K562 (cell line): ENCODE results near the gene GCG. TPM values are rescaled to one million over a fixed set of nuclear protein-coding genes. Genes with fewer than 3 reads are reported as not detected.

Experiments used
- KDM4B ChIP-seq, 2 experiments: fragments of 450-650 bp in 1 of 2; sonication (generic) in 1 of 2; IDR thresholded peaks; 2 replicates each; pipeline ENCODE4 v1.6.1; 2016 to 2017; ENCODE audit warnings: borderline replicate concordance in 2 of 2, antibody characterized with exemption in 1 of 2, low read depth in 1 of 2, mild to moderate bottlenecking in 1 of 2
- LCOR ChIP-seq: sonication (generic); formaldehyde crosslinking; IDR thresholded peaks from 2 replicates; pipeline ENCODE4 v1.8.0; 2022; ENCODE audit warnings: mild to moderate bottlenecking, missing genetic modification reagents
- MEF2D ChIP-seq: conservative IDR thresholded peaks from 2 replicates; pipeline ENCODE4 v1.6.1; 2016; ENCODE audit warnings: low read depth, missing genetic modification characterization, missing compliant biosample characterization
- RERE ChIP-seq: sonication (generic); formaldehyde crosslinking; IDR thresholded peaks from 2 replicates; pipeline ENCODE4 v1.8.0; 2023; ENCODE audit warnings: missing genetic modification reagents, mild to moderate bottlenecking, borderline replicate concordance
- SIX5 ChIP-seq, 2 experiments: IDR thresholded peaks; 2 replicates each; pipeline ENCODE4 v1.6.1; 2011; ENCODE audit warnings: low read length in 2 of 2, borderline replicate concordance in 1 of 2, low read depth in 1 of 2, mild to moderate bottlenecking in 1 of 2, moderate library complexity in 1 of 2; ENCODE audit not compliant: insufficient read depth in 1 of 2
- SNIP1 ChIP-seq: fragments of 450-650 bp; IDR thresholded peaks from 2 replicates; pipeline ENCODE4 v1.7.1; 2017; ENCODE audit warnings: low read depth, mild to moderate bottlenecking
- TRIM25 ChIP-seq: fragments of 450-650 bp; IDR thresholded peaks from 2 replicates; pipeline ENCODE4 v1.7.0; 2016; ENCODE audit warnings: borderline replicate concordance
- U2AF2 ChIP-seq: fragments of 200-400 bp; formaldehyde crosslinking; optimal IDR thresholded peaks from 2 replicates; pipeline ENCODE3; 2017; ENCODE audit warnings: low read depth, mild to moderate bottlenecking, low read length
- UBTF ChIP-seq, 2 experiments: IDR thresholded peaks; 2 replicates each; pipeline ENCODE4 v1.6.1; 2012; ENCODE audit warnings: improper control_type of control experiment in 2 of 2, low read depth in 2 of 2, low read length in 2 of 2, borderline replicate concordance in 1 of 2
- ZNF212 ChIP-seq: fragments of 450-650 bp; formaldehyde crosslinking; IDR thresholded peaks from 2 replicates; pipeline ENCODE4 v1.4.0; 2020; ENCODE audit warnings: mild to moderate bottlenecking
- ZNF253 ChIP-seq: fragments of 250-450 bp; sonication (Bioruptor Pico); conservative IDR thresholded peaks from 2 replicates; pipeline ENCODE4 v1.6.1; 2021; ENCODE audit warnings: mild to moderate bottlenecking
- ZNF586 ChIP-seq: fragments of 450-650 bp; formaldehyde crosslinking; conservative IDR thresholded peaks from 2 replicates; pipeline ENCODE4 v1.4.0; 2020; ENCODE audit warnings: mild to moderate bottlenecking, moderate library complexity
- polyA plus RNA-seq, 8 experiments: library from polyadenylated mRNA; depleted of rRNA in 4 of 8; stranded (reverse) in 5 of 8; unstranded in 3 of 8; fragments of >200 nt; fragmentation: Nextera tagmentation in 2 of 8; fragmentation: Illumina TruSeq in 1 of 8; extraction: Ambion mirVana in 2 of 8; extraction: Trizol in 1 of 8; gene quantifications; 2 replicates each; pipeline versions ENCODE4 v1.2.1 to v1.2.3, GENCODE V29; 2011 to 2014; ENCODE audit warnings: inconsistent platforms in 1 of 8, missing spikeins in 1 of 8
- total RNA-seq, 7 experiments: library from RNA; depleted of rRNA in 6 of 7; stranded (reverse); fragments of >200 nt in 6 of 7; fragmentation: Illumina TruSeq in 2 of 7; extraction: Trizol in 2 of 7; gene quantifications; 2 replicates each; pipeline versions ENCODE4 v1.2.1 to v1.2.3, GENCODE V29; 2011 to 2021; ENCODE audit warnings: low replicate concordance in 1 of 7

GCG gene
- total and polyA plus RNA-seq, 9 of the 15 experiments (the other 6 are each of a cell fraction or from before 2014, with no cell fraction given), result not detected

GRCh38 chr2:162115076-162115475, 37.0 kb downstream of the GCG start (continued):
- TF ChIP-seq ZNF212 (CRISPR knock-in tag), result no peak
- no peak for TF ChIP-seq ZNF586 (CRISPR knock-in tag)
- TF ChIP-seq ZNF253 (CRISPR knock-in tag), result no peak
- no peak for TF ChIP-seq UBTF (IDR thresholded peaks at IDR 0.05; ENCODE audit: borderline replicate concordance in 1 of 2, low read depth in 2 of 2, low read length in 2 of 2)
- no peak for TF ChIP-seq KDM4B (IDR thresholded peaks at IDR 0.05; ENCODE audit: borderline replicate concordance in 2 of 2, low read depth in 1 of 2)
- no peak for TF ChIP-seq U2AF2
- TF ChIP-seq SNIP1, result no peak
- no peak for TF ChIP-seq SIX5 (IDR thresholded peaks at IDR 0.05; ENCODE audit: borderline replicate concordance in 1 of 2, insufficient read depth in 1 of 2, low read depth in 1 of 2, low read length in 2 of 2)
- TF ChIP-seq RERE (CRISPR knock-in tag), result no peak
- no peak for TF ChIP-seq MEF2D (tag)
- TF ChIP-seq TRIM25, result no peak
- TF ChIP-seq LCOR (CRISPR knock-in tag), result no peak
